HepG2 (cell line): ENCODE measurements around the gene CAPN8. TPM values are rescaled to one million over a fixed set of nuclear protein-coding genes. Genes with fewer than 3 reads are reported as not detected.

Source experiments
- FOXJ3 ChIP-seq: sonication (generic); formaldehyde crosslinking; IDR thresholded peaks from 2 replicates; pipeline ENCODE4 v1.4.0; 2020; ENCODE audit warnings: missing genetic modification reagents, mild to moderate bottlenecking, borderline replicate concordance
- FOXK2 ChIP-seq: fragments of 450-650 bp; IDR thresholded peaks from 2 replicates; pipeline ENCODE4 v1.6.1; 2016
- HIVEP1 ChIP-seq: sonication (generic); formaldehyde crosslinking; IDR thresholded peaks from 2 replicates; pipeline ENCODE4 v1.4.0; 2020; ENCODE audit warnings: mild to moderate bottlenecking, missing genetic modification reagents
- HOXA9 ChIP-seq: sonication (generic); formaldehyde crosslinking; IDR thresholded peaks from 2 replicates; pipeline ENCODE4 v1.8.1; 2022; ENCODE audit warnings: missing genetic modification reagents, mild to moderate bottlenecking, moderate library complexity, borderline replicate concordance
- KDM6A ChIP-seq: IDR thresholded peaks from 2 replicates; pipeline ENCODE4 v1.6.1; 2016; ENCODE audit warnings: low read depth
- MEIS2 ChIP-seq: sonication (generic); formaldehyde crosslinking; IDR thresholded peaks from 2 replicates; pipeline ENCODE4 v1.9.0; 2021; ENCODE audit warnings: mild to moderate bottlenecking, missing genetic modification reagents
- MIER2 ChIP-seq: IDR thresholded peaks from 2 replicates; pipeline ENCODE4 v1.6.1; 2016; ENCODE audit warnings: missing biosample characterization, missing genetic modification reagents
- MTA1 ChIP-seq: sonication (generic); formaldehyde crosslinking; IDR thresholded peaks from 2 replicates; pipeline ENCODE4 v1.4.0; 2020; ENCODE audit warnings: missing genetic modification reagents, mild to moderate bottlenecking, borderline replicate concordance
- NFIB ChIP-seq: sonication (generic); formaldehyde crosslinking; IDR thresholded peaks from 2 replicates; pipeline ENCODE4 v1.9.0; 2021; ENCODE audit warnings: missing genetic modification reagents, mild to moderate bottlenecking, borderline replicate concordance
- NFKBIZ ChIP-seq: IDR thresholded peaks from 2 replicates; pipeline ENCODE4 v1.6.1; 2018; ENCODE audit warnings: missing genetic modification reagents, missing compliant biosample characterization
- PHF21A ChIP-seq: sonication (generic); formaldehyde crosslinking; IDR thresholded peaks from 2 replicates; pipeline ENCODE4 v1.5.0; 2020; ENCODE audit warnings: mild to moderate bottlenecking, missing genetic modification reagents
- PLRG1 ChIP-seq: fragments of 450-650 bp; conservative IDR thresholded peaks from 2 replicates; pipeline ENCODE4 v1.6.1; 2016
- RAD51 ChIP-seq: fragments of 450-650 bp; IDR thresholded peaks from 2 replicates; pipeline ENCODE4 v1.6.1; 2016; ENCODE audit warnings: borderline replicate concordance
- SOX6 ChIP-seq, 2 experiments: fragments of 450-650 bp in 1 of 2; sonication (generic) in 1 of 2; formaldehyde crosslinking in 1 of 2; IDR thresholded peaks; 2 replicates each; pipeline versions ENCODE4 v1.4.0 to v1.6.1; 2017 to 2020; ENCODE audit warnings: antibody characterized with exemption in 1 of 2, mild to moderate bottlenecking in 1 of 2, missing genetic modification reagents in 1 of 2
- U2AF2 ChIP-seq: fragments of 200-400 bp; formaldehyde crosslinking; IDR thresholded peaks from 2 replicates; pipeline ENCODE4 v1.6.1; 2017; ENCODE audit warnings: low read depth, mild to moderate bottlenecking, low read length
- XRCC5 ChIP-seq: fragments of 200-400 bp; formaldehyde crosslinking; optimal IDR thresholded peaks from 2 replicates; pipeline ENCODE3; 2017; ENCODE audit warnings: mild to moderate bottlenecking, low read length
- ZBTB42 ChIP-seq: sonication (generic); formaldehyde crosslinking; IDR thresholded peaks from 2 replicates; pipeline ENCODE4 v1.5.0; 2020; ENCODE audit warnings: mild to moderate bottlenecking, missing genetic modification reagents
- ZFAT ChIP-seq: sonication (generic); formaldehyde crosslinking; conservative IDR thresholded peaks from 2 replicates; pipeline ENCODE4 v1.8.1; 2023; ENCODE audit warnings: missing genetic modification reagents, inconsistent platforms
- ZFYVE20 ChIP-seq: sonication (generic); formaldehyde crosslinking; IDR thresholded peaks from 2 replicates; pipeline ENCODE4 v1.8.0; 2023; ENCODE audit warnings: low read depth, mild to moderate bottlenecking, moderate library complexity, missing genetic modification reagents, borderline replicate concordance
- ZKSCAN5 ChIP-seq: sonication (generic); formaldehyde crosslinking; IDR thresholded peaks from 2 replicates; pipeline ENCODE4 v1.5.1; 2020; ENCODE audit warnings: mild to moderate bottlenecking, missing genetic modification reagents
- ZNF335 ChIP-seq: sonication (generic); formaldehyde crosslinking; IDR thresholded peaks from 2 replicates; pipeline ENCODE4 v1.4.0; 2020; ENCODE audit warnings: missing genetic modification reagents
- polyA plus RNA-seq, 8 experiments: library from polyadenylated mRNA; depleted of rRNA in 3 of 8; stranded (reverse) in 7 of 8; unstranded in 1 of 8; fragments of >200 nt; fragmentation: Illumina TruSeq in 4 of 8; extraction: Trizol in 4 of 8; gene quantifications; 2 replicates each; pipeline versions ENCODE4 v1.2.1 to v1.2.3, GENCODE V29; 2011 to 2016; ENCODE audit warnings: low read depth in 4 of 8, missing spikeins in 1 of 8, mixed read lengths in 1 of 8; ENCODE audit not compliant: insufficient read depth in 1 of 8
- total RNA-seq, 5 experiments: library from RNA; depleted of rRNA; stranded (reverse); fragments of >200 nt; fragmentation: Illumina TruSeq; extraction: Trizol; gene quantifications; 2 replicates each; pipeline ENCODE4 v1.2.3, GENCODE V29; 2016; ENCODE audit warnings: low read depth in 1 of 5
- TF ChIP-seq, protein P1 (sequence below): sonication (generic); formaldehyde crosslinking; IDR thresholded peaks from 2 replicates; pipeline ENCODE4 v1.8.0; 2022; ENCODE audit warnings: mild to moderate bottlenecking, missing genetic modification reagents, moderate library complexity
- TF ChIP-seq, protein P2 (sequence below), 2 experiments: sonication (generic) in 1 of 2; formaldehyde crosslinking in 1 of 2; IDR thresholded peaks; 2 replicates each; pipeline versions ENCODE4 v1.4.0 to v1.6.1; 2018 to 2020; ENCODE audit warnings: missing genetic modification reagents in 2 of 2, borderline replicate concordance in 1 of 2, low read depth in 1 of 2, mild to moderate bottlenecking in 1 of 2, missing biosample characterization in 1 of 2
- TF ChIP-seq, protein P3 (sequence below): sonication (generic); formaldehyde crosslinking; IDR thresholded peaks from 2 replicates; pipeline ENCODE4 v1.5.0; 2020; ENCODE audit warnings: mild to moderate bottlenecking, missing genetic modification reagents, moderate library complexity
- TF ChIP-seq, protein P4 (sequence below): IDR thresholded peaks from 2 replicates; pipeline ENCODE4 v1.6.1; 2012; ENCODE audit warnings: low read length, improper control_type of control experiment

Gene CAPN8
- total and polyA plus RNA-seq, 2 of the 13 experiments (the other 11 are each of a cell fraction or from before 2014, with no cell fraction given): 0.20 to 0.25 TPM

DNA sequence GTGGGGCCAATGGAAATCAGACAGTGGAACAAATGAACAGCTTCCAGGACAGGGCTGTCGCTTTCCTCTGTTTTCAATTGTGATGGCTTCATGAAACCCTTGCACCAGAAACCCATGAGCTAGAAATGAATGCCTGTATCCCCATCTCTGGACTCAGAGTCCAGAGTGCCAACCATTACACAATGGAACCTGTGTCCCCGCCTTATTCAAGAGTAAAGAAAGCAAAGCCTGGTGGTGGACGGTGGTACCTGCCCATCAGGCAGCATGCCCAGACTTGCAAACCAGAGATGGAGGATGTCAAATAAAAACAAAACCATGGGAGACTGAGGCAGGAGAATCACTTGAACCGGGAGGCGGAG lies 42.5 kb upstream of the CAPN8 start (continued):
- TF ChIP-seq, protein P1, sequence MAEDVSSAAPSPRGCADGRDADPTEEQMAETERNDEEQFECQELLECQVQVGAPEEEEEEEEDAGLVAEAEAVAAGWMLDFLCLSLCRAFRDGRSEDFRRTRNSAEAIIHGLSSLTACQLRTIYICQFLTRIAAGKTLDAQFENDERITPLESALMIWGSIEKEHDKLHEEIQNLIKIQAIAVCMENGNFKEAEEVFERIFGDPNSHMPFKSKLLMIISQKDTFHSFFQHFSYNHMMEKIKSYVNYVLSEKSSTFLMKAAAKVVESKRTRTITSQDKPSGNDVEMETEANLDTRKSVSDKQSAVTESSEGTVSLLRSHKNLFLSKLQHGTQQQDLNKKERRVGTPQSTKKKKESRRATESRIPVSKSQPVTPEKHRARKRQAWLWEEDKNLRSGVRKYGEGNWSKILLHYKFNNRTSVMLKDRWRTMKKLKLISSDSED (CRISPR knock-in tag): no peak
- TF ChIP-seq NFIB (CRISPR knock-in tag) (no peak), U2AF2 (no peak), MIER2 (peak; percentile 35; the same call in 1 of the 2 replicates), ZFYVE20 (CRISPR knock-in tag) (no peak), SOX6 (IDR thresholded peaks at IDR 0.05) (no peak), SOX6 (CRISPR knock-in tag; IDR thresholded peaks at IDR 0.05) (peak; percentile 86), ZFAT (CRISPR knock-in tag) (no peak), HOXA9 (CRISPR knock-in tag) (no peak), MTA1 (no peak), MEIS2 (CRISPR knock-in tag) (0 out of 2 replicates have a peak, but pooled peaks have one; percentile 34), PLRG1 (no peak), ZNF335 (CRISPR knock-in tag) (no peak), XRCC5 (no peak), KDM6A (0 out of 2 replicates have a peak, but pooled peaks have one; percentile 23), ZBTB42 (no peak), FOXK2 (no peak), RAD51 (no peak), NFKBIZ (CRISPR knock-in tag) (no peak), PHF21A (CRISPR knock-in tag) (0 out of 2 replicates have a peak, but pooled peaks have one; percentile 23), ZKSCAN5 (CRISPR knock-in tag) (no peak), HIVEP1 (CRISPR knock-in tag) (no peak), FOXJ3 (CRISPR knock-in tag) (no peak)
- TF ChIP-seq, protein P2, sequence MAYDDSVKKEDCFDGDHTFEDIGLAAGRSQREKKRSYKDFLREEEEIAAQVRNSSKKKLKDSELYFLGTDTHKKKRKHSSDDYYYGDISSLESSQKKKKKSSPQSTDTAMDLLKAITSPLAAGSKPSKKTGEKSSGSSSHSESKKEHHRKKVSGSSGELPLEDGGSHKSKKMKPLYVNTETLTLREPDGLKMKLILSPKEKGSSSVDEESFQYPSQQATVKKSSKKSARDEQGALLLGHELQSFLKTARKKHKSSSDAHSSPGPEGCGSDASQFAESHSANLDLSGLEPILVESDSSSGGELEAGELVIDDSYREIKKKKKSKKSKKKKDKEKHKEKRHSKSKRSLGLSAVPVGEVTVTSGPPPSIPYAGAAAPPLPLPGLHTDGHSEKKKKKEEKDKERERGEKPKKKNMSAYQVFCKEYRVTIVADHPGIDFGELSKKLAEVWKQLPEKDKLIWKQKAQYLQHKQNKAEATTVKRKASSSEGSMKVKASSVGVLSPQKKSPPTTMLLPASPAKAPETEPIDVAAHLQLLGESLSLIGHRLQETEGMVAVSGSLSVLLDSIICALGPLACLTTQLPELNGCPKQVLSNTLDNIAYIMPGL (CRISPR knock-in tag; IDR thresholded peaks at IDR 0.05; ENCODE audit: borderline replicate concordance in 1 of 2, low read depth in 1 of 2): no peak
- TF ChIP-seq, protein P3, sequence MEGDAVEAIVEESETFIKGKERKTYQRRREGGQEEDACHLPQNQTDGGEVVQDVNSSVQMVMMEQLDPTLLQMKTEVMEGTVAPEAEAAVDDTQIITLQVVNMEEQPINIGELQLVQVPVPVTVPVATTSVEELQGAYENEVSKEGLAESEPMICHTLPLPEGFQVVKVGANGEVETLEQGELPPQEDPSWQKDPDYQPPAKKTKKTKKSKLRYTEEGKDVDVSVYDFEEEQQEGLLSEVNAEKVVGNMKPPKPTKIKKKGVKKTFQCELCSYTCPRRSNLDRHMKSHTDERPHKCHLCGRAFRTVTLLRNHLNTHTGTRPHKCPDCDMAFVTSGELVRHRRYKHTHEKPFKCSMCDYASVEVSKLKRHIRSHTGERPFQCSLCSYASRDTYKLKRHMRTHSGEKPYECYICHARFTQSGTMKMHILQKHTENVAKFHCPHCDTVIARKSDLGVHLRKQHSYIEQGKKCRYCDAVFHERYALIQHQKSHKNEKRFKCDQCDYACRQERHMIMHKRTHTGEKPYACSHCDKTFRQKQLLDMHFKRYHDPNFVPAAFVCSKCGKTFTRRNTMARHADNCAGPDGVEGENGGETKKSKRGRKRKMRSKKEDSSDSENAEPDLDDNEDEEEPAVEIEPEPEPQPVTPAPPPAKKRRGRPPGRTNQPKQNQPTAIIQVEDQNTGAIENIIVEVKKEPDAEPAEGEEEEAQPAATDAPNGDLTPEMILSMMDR (CRISPR knock-in tag): no peak
- TF ChIP-seq, protein P4, sequence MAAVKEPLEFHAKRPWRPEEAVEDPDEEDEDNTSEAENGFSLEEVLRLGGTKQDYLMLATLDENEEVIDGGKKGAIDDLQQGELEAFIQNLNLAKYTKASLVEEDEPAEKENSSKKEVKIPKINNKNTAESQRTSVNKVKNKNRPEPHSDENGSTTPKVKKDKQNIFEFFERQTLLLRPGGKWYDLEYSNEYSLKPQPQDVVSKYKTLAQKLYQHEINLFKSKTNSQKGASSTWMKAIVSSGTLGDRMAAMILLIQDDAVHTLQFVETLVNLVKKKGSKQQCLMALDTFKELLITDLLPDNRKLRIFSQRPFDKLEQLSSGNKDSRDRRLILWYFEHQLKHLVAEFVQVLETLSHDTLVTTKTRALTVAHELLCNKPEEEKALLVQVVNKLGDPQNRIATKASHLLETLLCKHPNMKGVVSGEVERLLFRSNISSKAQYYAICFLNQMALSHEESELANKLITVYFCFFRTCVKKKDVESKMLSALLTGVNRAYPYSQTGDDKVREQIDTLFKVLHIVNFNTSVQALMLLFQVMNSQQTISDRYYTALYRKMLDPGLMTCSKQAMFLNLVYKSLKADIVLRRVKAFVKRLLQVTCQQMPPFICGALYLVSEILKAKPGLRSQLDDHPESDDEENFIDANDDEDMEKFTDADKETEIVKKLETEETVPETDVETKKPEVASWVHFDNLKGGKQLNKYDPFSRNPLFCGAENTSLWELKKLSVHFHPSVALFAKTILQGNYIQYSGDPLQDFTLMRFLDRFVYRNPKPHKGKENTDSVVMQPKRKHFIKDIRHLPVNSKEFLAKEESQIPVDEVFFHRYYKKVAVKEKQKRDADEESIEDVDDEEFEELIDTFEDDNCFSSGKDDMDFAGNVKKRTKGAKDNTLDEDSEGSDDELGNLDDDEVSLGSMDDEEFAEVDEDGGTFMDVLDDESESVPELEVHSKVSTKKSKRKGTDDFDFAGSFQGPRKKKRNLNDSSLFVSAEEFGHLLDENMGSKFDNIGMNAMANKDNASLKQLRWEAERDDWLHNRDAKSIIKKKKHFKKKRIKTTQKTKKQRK: no peak
